DOHH2 (cell line): ENCODE results near the gene JADE3.

Experiments used
- CTCF ChIP-seq: fragments of 200-600 bp; sonication (generic); IDR thresholded peaks from one replicate; pipeline ENCODE4 v1.5.1; 2014; ENCODE audit warnings: antibody characterized with exemption, mild to moderate bottlenecking, low read depth, low read length; ENCODE audit not compliant: poor library complexity, severe bottlenecking
- EZH2phosphoT487 ChIP-seq: fragments of 200-600 bp; sonication (generic); IDR thresholded peaks from 2 replicates; pipeline ENCODE4 v1.6.1; 2017; ENCODE audit warnings: borderline replicate concordance, mild to moderate bottlenecking, antibody characterized with exemption, low read length, moderate library complexity, mixed read lengths

GRCh38 chrX:46991664-46992063, 79.4 kb downstream of the JADE3 start:
- TF ChIP-seq CTCF: no peak
- no peak for TF ChIP-seq EZH2phosphoT487
